Retinal pigment epithelial cell (primary cell): ENCODE data around the gene PRKN.

ENCODE experiments used
- DNase-seq: peaks from one replicate; pipeline ENCODE4 v3.0.0-alpha.2; 2010; ENCODE audit warnings: low read depth
- H3K4me3 ChIP-seq: 2 replicates; pipeline ENCODE4 v1.5.1; 2011; ENCODE audit warnings: mild to moderate bottlenecking, low read length, control low read depth, moderate library complexity
- CTCF ChIP-seq: conservative IDR thresholded peaks from 2 replicates; pipeline ENCODE4 v1.5.1; 2011; ENCODE audit warnings: low read depth, low read length, control low read depth, inconsistent platforms

The PRKN gene

GRCh38 chr6:161850562-161850961 is 877.0 kb downstream of the PRKN start:
- H3K4me3 ChIP-seq, result no peak overlapping the region
- TF ChIP-seq CTCF, result no peak
- peak; percentile 81 for DNase-seq

- no peak for DNase-seq
- no peak for TF ChIP-seq CTCF
- no peak overlapping the region for H3K4me3 ChIP-seq
These were observed 879.9 kb downstream of the PRKN start for GRCh38 chr6:161847628-161848027.

GRCh38 chr6:161844804-161845203 is 882.8 kb downstream of the PRKN start:
- H3K4me3 ChIP-seq, result no peak overlapping the region
- DNase-seq, result no peak
- no peak for TF ChIP-seq CTCF

GRCh38 chr6:161843066-161843465 is 884.5 kb downstream of the PRKN start:
- no peak for DNase-seq
- no peak overlapping the region for H3K4me3 ChIP-seq
- no peak for TF ChIP-seq CTCF

- H3K4me3 ChIP-seq, result no peak overlapping the region
- TF ChIP-seq CTCF, result no peak
- DNase-seq, result no peak
These were observed 887.2 kb downstream of the PRKN start for GRCh38 chr6:161840380-161840779.

GRCh38 chr6:161838306-161839035 is 889.1 kb downstream of the PRKN start:
- TF ChIP-seq CTCF, result no peak
- DNase-seq, result no peak
- no peak overlapping the region for H3K4me3 ChIP-seq

DNA sequence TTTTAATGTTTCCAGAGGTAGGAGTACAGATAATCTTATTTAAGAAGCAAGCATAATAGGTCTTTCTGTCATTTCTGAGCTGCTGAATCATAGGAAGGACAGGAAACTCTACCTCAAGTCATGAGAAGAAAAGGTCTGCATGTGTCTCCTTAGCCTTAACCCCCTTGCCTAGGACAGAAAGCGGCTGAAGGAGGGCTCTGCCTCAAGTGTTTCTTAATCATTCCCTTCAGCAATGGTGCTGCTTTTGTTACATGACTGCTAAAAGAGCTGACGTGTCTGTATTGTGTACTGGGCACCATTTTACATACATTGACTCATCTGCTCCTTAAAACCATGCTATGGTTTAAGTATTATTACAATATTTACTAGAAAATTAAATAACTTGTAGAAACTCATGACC is 889.7 kb downstream of the PRKN start:
- no peak for DNase-seq
- H3K4me3 ChIP-seq, result no peak overlapping the region
- no peak for TF ChIP-seq CTCF
